ENCODE results near the gene ZKSCAN1. TPM values are rescaled to one million over a fixed set of nuclear protein-coding genes. Genes with fewer than 3 reads are reported as not detected.
"Not testable (repeated sequence)": the region's sequence is repeated elsewhere in the genome, so short reads cannot be mapped to it uniquely, and the experiment has no call there.

Gene ZKSCAN1
- total and polyA plus RNA-seq, 7 donors, result 8.4 to 32.7 (median 27.8) TPM

DNA sequence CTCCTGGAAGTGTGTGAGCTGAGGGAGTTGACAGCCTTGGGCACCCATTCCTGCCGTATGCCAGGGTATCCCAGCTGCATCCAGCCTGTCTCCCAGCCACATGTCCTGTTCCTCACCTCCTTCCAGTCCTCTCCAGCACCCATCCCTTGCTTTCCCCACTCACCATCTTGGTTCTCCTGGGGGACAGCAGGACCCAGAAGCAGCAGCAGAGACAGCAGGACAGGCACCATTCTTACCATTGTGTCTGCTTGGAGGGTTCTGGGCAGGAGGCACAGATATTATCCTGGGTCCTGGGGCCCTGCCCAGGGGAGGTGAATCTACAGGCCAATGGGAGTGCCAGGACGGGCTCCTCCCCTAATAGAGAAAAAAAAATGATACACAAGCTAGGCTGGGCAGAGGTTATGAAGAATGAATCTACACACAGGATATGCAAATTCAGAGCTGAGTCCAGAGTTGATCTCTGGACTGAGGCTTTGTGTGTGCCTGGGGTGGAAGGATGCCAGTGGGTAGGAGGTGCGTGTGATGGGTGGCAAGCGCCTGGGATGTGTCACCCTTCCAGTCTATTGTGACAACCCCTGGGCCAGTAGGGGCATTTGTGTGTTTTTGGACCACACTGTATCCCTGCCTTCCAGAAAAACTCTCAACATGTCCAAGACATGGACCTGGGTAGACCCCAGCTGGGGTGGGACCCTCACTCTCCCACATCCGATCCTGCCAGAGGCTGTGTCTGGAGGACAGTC is 39.4 kb upstream of the ZKSCAN1 start, which contains the start of gene AZGP1:
Gene AZGP1, minus strand, starts transcription at position 250 of the 740 bp plus-strand sequence. Its CDS starts 11 bp downstream, at position 239.
- no peak within 1 kb of the TSS for H3K4me3 ChIP-seq
- intact Hi-C loops (cut with DNase I), result no loop called here
- 21 to 66% methylated on average over 5 of the region's 5 CpGs for WGBS, 2 donors
- H3K36me3 ChIP-seq, result no peaks in the 10 kb centered on the region
- H3K27ac ChIP-seq, result no peak within 1 kb of the TSS
- H3K27me3 ChIP-seq, result peaks cover 0 to 11% (median 0%) of the 10 kb centered on the region in 3 donors
- no peaks in the 10 kb centered on the region for H3K9me3 ChIP-seq
- TF ChIP-seq, protein P1, sequence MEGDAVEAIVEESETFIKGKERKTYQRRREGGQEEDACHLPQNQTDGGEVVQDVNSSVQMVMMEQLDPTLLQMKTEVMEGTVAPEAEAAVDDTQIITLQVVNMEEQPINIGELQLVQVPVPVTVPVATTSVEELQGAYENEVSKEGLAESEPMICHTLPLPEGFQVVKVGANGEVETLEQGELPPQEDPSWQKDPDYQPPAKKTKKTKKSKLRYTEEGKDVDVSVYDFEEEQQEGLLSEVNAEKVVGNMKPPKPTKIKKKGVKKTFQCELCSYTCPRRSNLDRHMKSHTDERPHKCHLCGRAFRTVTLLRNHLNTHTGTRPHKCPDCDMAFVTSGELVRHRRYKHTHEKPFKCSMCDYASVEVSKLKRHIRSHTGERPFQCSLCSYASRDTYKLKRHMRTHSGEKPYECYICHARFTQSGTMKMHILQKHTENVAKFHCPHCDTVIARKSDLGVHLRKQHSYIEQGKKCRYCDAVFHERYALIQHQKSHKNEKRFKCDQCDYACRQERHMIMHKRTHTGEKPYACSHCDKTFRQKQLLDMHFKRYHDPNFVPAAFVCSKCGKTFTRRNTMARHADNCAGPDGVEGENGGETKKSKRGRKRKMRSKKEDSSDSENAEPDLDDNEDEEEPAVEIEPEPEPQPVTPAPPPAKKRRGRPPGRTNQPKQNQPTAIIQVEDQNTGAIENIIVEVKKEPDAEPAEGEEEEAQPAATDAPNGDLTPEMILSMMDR (IDR thresholded peaks at IDR 0.05), result no peak
- TF ChIP-seq POLR2A (IDR thresholded peaks at IDR 0.05), result no peak
- no peak for TF ChIP-seq POLR2AphosphoS5 (IDR thresholded peaks at IDR 0.05)
- no peaks in the 10 kb centered on the region for H3K4me1 ChIP-seq
- DNase-seq, result no peak

DNA sequence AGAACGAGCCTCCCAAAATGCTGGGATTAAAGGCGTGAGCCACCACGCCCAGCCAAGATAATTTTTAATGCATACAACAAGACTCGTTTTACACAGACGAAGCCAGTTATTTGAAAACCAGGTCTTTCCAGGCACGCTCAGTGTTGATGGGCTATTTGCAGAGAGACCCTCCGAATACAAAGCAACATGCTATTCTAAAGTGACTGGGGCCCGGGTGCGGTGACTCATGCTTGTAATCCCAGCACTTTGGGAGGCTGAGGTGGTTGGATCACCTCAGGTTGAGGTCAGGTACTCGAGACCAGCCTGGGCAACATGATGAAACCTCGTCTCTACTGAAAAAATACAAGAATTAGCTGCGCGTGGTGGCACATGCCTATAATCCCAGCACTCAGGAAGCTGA is 38.8 kb upstream of the ZKSCAN1 start:
- H3K27me3 ChIP-seq, result peaks cover 0 to 11% (median 0%) of the 10 kb centered on the region in 3 donors
- 55 to 86% methylated on average over 13 of the region's 13 CpGs for WGBS, 2 donors
- H3K9me3 ChIP-seq, result no peaks in the 10 kb centered on the region
- H3K27ac ChIP-seq, result no peak overlapping the region
- intact Hi-C loops (cut with DNase I), result no loop called here
- H3K4me1 ChIP-seq, result no peaks in the 10 kb centered on the region
- no peak overlapping the region for H3K4me3 ChIP-seq
- TF ChIP-seq, protein P1 (IDR thresholded peaks at IDR 0.05), result no peak
- TF ChIP-seq EP300 (IDR thresholded peaks at IDR 0.05) (no peak), POLR2AphosphoS5 (IDR thresholded peaks at IDR 0.05) (no peak), POLR2A (IDR thresholded peaks at IDR 0.05) (no peak)
- no peaks in the 10 kb centered on the region for H3K36me3 ChIP-seq
- DNase-seq, result no peak

DNA sequence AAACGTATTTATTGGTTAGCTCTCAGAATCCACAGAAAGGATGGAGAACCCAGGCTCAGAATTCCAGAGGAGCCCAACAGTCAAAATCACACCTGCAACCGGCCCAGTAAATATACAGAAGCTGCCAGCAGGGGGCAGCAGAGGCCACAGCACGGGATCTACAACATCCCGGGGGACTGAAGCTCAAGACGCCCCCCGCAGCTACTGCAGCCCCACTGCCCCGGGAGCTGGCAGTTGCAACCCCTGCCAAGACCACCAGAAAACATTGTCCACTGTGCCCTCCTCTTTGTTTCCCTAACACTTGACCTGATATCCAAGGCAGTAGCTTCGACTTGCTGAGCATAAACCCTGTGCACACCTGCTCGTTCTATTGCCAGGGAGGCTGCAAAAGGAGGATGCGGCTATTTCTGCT is 35.6 kb upstream of the ZKSCAN1 start:
- not testable (repeated sequence) for H3K9me3 ChIP-seq, H3K27ac ChIP-seq, DNase-seq, H3K4me3 ChIP-seq, H3K4me1 ChIP-seq, H3K36me3 ChIP-seq
- H3K27me3 ChIP-seq, result peaks cover 0 to 11% (median 0%) of the 10 kb centered on the region in 3 donors
- TF ChIP-seq, protein P1 (IDR thresholded peaks at IDR 0.05), result peak; percentile 60 to 79 (median 70)
- intact Hi-C loops (cut with DNase I), result loop anchor here (10.0 kb wide), 1 partner anchor 235 kb away; the partner anchor contains the start of gene PVRIG
- WGBS, 2 donors, result 6 to 17% methylated on average over 10 of the region's 10 CpGs

DNA sequence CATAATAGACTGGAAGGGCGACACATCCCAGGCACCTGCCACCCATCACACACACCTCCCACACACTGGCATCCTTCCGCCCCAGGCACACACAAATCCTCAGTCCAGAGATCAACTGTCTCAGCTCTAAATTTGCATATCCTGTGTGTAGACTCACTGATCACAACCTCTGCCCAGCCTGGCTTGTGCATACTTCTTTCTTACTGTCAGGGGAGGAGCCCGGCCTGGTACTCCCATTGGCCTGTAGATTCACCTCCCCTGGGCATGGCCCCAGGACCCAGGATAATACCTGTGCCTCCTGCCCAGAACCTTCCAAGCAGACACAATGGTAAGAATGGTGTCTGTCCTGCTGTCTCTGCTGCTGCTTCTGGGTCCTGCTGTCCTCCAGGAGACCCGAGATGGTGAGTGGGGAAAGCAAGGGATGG is 34.9 kb upstream of the ZKSCAN1 start:
- H3K27me3 ChIP-seq, result peaks cover 0 to 11% (median 0%) of the 10 kb centered on the region in 3 donors
- DNase-seq, H3K27ac ChIP-seq, H3K4me3 ChIP-seq, H3K36me3 ChIP-seq, H3K4me1 ChIP-seq, H3K9me3 ChIP-seq: not testable (repeated sequence)
- intact Hi-C loops (cut with DNase I), result loop anchor here (10.0 kb wide), 1 partner anchor 234 kb away; the partner anchor contains the start of gene PVRIG
- WGBS, 2 donors, result 58 to 61% methylated on average over 4 of the region's 4 CpGs

DNA sequence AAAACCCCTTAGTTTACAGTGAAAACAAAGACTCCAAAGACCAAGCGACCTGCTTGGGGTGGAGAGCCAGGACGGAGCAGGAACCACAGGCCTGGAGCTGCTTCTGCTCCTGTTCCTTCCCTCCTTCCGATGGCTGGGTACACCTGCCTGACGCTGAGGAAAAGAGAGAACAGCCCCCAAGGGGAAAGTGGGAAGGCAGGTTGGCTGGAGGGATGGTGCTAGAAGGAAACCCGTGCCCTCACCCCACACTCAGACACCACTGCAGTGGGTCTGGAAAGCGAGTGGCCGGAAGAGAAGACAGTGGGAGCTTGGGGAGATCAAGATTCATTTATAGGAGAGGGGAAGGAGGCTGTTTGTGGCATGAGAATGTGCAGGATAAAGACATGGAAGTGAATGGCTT is 34.3 kb upstream of the ZKSCAN1 start:
- H3K27ac ChIP-seq, H3K9me3 ChIP-seq, DNase-seq, H3K4me1 ChIP-seq, H3K4me3 ChIP-seq, H3K36me3 ChIP-seq: not testable (repeated sequence)
- WGBS, 2 donors, result 89 to 90% methylated on average over 7 of the region's 7 CpGs
- intact Hi-C loops (cut with DNase I), result loop anchor here (10.0 kb wide), 1 partner anchor 234 kb away; the partner anchor contains the start of gene PVRIG
- peaks cover 0 to 11% (median 0%) of the 10 kb centered on the region in 3 donors for H3K27me3 ChIP-seq
